Activated CD4-positive, alpha-beta T cell treated with anti-CD3 and anti-CD28 coated beads, Interleukin-10, Interleukin-2, amounts not matched to agents 100 ng/mL and 50 ng/mL, durations not matched to agents 16 hours and 8 hours (primary cell): ENCODE measurements around the gene PDGFRB.
A peak's percentile ranks its signal among the peaks of the same experiment; 100 is the strongest.

Experiments
- DNase-seq: peaks from one replicate; pipeline ENCODE4 v3.0.0-alpha.2; 2020

The PDGFRB gene

DNA sequence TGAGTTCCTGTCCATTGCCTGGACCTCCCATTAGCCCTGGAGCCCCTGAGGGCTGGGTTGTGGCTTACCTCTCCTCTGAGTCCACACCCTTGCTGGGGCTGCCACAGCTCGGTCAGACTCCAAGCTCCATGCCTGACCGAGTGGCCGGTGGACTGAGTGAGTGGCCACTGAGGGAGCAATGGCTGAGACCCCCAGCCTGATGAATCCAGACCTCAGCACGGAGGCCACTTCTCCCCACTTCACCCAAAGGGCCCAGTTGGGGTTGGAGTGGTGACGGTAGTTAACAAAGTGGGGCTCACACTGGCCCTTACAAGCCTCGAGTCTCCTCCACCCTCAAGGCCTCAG, 28.8 kb downstream of the PDGFRB start:
- no peak for DNase-seq

DNA sequence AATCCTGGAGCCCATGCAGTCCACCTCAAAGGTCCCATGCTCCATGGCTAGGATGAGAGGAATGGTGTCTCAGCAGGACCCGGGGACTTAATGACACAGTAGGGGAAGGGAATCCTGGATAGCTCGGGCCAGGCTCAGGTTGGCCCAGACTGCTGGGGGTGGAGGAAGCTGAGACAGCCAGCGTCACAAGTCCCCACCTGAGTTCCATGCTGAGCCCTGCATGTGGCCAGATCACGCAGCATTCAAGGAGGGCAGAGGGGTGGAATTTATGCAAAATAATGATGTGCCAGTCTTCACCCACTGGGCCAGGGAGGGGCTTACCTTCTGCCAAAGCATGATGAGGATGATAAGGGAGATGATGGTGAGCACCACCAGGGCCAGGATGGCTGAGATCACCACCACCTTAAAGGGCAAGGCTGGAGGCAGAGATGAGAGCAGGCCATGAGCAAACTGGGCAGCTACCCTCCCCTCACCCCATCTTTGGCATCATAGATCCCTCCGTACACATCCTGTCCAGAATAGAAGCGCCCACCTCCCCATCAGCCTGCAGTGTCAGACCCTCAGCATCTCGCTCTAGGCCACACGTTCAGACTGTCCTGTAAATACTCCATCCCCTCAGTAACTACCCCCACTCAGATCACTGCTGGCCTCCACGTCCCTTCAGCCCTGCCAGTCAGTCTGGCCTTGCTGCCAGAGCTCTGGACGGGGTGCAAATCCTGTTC, 29.3 kb downstream of the PDGFRB start:
- DNase-seq, result no peak

DNA sequence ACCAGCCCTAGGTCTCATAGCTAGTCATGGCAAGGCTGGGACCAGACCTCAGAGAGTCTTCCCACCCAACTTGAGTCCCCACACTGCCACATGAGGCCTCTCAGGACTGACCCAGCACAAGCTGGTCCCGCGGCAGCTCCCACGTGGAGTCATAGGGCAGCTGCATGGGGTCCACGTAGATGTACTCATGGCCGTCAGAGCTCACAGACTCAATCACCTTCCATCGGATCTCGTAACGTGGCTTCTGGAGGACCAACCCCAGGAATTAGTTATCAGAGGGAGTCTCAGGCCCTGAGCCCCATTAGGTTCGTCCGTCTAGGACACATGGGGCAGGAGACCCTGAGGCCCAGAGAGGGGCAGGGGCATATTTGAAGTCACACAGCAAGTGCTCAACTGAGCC, 30.3 kb downstream of the PDGFRB start:
- no peak for DNase-seq

DNA sequence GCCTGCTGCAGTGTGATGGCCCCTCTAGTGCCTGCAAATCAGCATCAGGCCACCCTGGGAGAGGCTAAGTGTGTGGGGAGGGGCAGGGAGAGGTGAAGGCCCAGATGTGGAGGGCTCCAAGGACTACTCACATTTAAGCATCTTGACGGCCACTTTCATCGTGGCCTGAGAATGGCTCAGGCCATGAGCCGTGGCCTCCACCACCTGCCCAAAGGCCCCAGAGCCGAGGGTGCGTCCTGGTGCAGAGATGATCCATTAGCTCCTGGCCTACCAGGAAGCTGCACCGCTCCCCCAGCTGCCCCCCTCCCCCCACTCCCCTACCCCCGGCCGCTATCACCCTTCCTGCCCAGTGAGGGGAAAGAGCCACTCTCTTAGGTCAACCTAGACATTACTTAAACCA, 31.0 kb downstream of the PDGFRB start:
- no peak for DNase-seq

DNA sequence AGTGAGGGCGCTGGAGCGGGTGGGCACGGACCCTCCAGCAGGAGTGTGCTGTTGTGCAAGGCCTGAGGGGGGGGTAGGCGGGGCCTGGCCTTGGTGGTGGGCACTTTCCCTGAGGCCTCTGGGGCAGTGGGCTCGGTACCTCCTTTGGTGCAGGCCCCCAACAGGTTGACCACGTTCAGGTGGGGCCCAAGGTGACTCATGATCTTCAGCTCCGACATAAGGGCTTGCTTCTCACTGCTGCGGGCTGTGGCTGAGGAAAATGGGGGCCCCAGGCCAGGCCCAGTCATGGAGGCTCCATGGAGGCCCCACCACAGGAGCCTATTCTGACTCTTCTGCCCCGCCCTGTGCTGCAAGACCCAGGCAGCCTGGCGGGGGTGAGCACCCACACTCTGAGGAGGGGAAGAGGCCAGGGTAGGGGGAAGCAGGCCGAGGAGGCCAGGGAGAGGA, 31.5 kb downstream of the PDGFRB start:
- DNase-seq, result no peak

DNA sequence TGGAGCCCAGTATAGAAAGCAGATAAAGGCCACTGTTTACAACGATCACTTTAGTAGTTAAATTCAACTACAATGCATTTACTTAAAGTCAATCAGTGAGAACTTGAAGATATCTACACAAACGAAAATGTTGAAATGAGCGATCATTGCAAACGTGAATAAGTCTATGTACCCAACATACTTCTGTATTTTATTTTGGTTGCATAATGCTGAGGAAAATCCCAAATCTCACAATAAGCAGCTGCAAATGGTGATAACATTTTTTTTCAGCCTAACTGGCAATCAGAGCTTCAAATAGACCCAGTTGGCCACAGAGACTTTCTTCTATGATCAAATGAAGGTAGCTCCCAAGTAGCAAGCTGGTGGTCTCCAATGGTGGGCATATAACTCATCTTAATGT, 32.1 kb downstream of the PDGFRB start:
- DNase-seq, result no peak

DNA sequence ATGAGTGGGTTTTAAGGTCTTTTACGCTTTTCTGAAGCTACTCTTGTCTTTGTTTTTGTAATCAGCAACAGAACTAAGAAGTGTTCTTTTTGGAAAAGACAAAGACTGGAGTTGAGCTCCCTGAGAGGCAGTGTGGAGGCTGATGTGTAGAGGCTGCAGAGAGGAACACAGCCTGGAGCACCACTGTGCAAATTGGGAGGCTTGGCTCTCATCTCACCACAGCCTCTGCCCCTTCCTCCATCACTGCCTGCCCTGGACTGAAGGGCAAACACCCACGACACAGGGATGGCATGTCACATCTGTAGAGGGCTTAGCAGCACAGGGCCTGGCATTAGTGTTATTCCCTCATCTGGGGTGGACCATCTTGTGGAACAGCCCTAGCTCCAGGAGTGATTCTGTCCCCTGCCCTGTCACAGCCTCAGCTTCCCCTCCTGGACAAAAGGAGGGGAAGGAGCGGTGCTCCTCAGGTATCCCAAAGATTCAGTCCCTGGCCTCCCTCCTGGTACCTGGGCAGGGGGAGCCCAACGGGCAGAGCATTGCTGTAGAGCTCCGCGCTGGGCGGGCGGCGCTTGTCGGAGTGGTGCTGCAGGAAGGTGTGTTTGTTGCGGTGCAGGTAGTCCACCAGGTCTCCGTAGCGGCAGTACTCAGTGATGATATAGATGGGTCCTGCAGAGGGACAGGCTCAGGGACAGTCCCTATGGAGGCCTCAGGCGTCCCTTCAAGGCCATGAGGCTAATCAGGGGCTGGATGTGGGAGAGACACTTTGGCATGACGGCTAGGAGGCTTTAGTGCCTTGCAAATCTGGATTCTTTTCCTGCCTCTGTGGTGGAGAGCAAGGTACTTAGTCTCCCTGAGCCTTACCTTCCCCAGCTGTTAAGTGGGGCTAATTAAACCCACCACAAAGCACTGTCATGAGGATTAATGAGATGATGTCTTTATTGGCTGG, 32.8 kb downstream of the PDGFRB start:
- no peak for DNase-seq

DNA sequence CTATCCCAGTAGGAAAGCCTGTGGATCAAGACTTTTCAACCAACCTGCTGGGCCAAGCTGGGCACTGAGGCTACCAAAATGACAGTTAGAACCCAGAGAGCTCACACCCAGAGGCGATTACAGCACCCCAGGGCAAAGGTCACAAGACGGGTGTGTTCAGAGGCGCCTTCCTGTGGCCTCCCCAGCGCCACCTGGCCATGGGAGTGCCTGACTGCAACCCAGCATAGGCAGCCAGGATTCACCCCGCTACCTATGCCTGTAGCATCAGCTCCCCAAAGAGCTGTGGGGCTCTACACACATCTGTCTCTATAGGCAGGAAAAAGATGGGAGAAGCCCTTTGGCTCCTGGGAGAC, 33.5 kb downstream of the PDGFRB start:
- DNase-seq, result peak; percentile 59

DNA sequence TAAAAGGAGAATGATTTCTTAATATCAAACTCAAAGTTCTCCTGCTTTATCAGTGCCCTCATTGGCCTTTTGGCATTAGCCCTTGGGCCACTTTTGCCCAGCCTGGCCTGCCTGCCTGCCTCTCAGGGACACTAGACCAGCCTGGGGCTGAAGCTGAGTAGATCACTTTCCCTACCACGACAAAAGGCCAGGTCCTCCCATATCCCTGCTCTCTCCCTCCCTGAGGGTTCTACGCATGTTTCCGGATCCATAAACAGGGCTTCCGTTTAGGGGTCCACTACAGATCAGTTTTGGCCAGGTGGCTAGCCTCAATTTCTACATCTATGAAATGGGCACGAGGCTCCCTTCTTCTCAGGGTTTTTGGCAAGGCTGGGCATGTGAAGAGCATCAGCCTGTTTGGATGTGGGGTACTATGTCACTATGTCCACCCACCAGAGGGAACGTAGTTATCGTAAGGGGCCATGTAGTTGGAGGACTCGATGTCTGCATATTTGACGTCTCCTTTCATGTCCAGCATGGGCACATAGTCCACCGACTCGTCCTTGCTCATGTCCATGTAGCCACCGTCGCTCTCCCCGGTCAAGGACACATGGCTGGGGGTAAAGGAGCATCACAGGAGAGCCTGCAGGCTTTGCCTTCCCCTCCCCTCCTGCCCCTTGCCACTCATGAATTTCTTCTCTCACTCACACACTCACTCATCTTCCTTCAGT, 34.0 kb downstream of the PDGFRB start:
- DNase-seq, result no peak

DNA sequence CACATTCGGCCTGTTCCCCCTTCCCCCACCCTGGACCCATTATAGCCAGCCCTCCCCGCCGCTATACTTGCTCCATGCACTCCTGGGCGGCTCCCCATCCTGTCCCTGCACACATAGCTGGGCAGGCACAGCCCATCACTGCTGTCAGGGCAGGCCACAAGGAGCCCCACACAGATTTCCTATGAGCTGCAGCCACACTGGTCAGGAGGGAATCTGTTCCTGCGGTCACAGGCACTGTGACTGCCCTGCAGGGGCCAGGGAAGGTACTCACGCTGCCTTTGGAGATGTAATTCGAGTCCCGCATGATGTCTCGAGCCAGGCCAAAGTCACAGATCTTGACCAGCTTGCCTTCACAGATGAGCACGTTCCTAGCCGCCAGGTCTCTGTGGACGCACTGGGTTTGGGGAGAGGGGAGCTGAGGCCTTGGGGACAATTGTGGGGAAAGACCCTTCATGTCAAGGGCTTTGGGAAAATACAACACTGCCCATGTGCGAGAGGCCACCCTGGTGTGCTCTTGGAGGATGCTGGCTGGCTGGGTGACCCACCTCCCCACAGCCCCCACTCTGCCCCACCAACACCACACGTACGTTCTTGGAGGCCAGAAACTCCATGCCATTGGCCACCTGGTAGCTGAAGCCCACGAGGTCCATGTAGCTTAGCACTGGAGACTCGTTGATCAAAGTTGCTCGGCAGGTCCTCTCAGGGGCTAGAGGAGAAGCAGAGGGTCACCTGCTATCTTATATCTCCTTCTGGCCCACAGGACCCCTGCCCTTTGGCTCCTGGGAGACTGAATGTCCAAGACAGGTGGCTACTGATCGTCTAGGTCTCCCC, 34.8 kb downstream of the PDGFRB start:
- DNase-seq, result no peak

DNA sequence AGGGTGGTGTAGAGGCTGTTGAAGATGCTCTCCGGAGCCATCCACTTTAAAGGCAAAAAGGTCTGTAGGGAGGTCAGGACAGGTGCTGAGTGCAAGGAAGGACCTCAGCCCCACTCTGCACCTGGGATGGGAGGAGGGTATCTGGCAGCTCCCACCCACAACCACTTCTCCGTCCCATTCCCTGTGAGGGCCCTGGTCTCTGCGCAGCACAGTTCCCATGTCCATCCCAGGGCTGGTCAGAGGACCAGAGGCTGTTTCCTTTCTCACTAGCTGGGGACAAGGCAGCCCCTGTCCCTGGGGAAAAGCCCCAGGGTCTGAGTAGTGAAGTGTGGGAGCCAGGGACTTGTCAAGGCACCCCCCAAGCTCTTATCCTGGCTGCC, 35.6 kb downstream of the PDGFRB start:
- DNase-seq, result no peak

DNA sequence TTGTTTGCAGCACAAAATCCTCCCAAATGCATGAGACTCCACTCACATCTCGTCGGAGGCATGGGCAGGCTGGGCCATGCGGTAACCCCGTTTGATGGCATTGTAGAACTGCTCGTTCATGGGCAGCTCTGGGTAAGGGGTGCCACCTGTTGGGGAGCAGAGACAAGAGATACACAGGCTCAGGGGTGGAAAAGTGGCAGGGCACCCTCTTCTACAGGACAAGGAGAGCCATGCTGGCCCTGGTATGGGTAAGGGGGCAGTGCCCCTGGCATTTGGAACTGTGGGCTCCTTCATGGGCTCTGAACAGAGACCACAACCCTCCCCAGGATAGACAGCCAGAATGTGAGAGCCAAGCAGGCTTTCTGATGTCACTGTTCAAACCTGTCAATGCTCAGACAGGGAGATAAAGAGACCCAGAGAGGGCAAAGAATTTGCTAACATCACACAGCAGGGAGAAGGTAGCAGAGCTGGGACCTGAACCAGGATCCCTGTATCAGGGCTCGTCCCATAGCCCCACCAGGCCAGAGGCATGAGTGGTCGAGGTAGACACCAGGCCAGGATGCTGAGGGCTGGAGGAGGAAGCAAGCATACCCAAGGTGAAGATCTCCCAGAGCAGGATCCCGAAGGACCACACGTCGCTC, 36.1 kb downstream of the PDGFRB start:
- peak; percentile 18 for DNase-seq

DNA sequence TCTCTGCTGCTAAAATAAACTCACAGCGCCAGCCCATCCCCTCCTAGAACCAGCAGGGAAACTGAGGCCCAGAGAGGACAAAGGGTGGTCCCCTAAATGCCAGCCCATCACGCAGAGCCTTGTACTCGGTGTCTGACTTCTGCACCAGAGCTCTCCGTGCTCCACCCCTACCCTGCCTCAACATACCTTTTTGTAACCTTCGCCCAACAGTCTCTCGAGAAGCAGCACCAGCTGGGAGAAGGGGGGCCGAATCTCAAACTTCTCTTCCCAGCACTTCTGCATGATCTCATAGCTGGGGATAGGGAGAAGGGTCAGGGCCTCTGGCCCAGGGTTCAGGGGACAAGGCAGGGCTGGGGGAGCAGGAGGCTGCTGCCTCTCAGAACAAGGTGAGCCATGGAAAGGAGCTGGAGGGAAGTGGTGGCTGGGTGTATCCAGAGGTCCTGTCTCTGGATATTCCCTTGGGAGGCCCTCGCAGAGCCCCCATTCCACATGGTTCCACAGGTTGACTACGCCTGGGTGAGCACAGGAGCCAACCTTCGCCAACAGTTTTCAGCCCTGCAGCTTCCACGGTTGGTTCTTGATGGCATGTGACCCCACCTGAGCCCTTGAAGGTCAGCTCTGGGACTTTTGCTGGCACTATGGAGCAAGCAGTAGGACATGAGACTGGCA, 37.0 kb downstream of the PDGFRB start:
- no peak for DNase-seq

DNA sequence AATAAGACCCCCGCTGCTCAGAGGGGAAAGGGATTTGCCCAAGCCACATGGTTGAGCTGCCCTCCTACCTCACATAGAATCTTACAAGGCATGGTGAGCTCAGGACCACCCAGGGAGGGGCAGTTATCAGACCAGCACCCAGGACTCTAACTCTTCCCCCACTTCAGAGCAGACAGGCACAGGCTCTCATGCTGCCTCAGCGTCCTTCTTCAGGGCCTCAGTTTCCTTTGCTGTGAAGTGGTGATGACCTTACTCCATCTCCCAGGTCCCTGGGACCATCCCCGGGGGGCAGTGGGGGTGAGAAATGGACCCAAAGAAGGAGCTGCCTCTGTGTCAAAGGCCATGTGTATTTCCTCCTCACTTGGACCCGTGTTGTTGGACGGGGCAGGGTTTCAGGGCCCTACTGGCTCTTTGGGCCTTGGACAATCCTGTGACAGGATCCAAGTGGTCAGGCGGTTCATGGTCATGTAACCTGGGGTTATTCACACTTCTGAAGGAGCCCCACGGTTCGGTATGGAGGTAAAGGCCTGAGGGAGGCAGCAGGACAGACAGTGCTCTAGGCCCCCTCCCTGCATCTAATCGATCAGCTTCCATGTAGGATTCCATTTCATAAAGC, 37.6 kb downstream of the PDGFRB start:
- DNase-seq, result no peak

DNA sequence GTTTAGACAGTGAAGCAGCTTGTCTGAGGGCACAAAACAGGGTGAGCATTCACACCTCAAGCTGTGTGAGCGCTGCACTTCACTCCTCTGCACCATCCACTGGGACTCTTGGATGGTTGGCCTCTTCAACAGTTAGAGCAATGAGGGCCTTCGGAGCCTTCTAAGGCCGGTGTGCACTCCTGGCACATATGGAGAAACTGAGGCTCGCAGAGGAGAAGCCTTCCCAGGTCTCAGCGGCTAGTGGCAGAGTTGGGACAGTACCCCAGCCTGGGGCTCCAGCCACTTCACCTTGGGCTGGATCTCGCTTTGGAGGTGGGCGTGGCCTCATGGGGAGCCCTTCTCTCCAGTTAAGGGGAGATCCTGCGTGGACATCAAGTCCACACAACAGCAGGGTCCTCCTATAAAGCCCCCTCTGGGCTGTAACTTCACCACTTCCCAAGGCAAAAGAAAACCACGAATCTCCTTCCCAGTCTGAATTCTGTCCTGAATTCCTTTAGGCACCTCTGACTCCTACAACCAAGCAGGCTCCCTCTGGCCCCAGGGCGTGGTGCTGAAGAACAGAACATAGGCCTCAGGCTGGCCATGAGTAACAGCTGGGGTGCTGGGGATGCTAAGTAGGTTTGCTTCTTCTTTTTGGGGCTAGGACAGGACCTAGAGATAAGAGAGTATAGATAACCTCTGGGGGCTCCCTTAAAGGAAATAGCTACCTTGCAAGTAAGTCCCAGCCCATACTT, 38.8 kb downstream of the PDGFRB start:
- DNase-seq, result no peak

DNA sequence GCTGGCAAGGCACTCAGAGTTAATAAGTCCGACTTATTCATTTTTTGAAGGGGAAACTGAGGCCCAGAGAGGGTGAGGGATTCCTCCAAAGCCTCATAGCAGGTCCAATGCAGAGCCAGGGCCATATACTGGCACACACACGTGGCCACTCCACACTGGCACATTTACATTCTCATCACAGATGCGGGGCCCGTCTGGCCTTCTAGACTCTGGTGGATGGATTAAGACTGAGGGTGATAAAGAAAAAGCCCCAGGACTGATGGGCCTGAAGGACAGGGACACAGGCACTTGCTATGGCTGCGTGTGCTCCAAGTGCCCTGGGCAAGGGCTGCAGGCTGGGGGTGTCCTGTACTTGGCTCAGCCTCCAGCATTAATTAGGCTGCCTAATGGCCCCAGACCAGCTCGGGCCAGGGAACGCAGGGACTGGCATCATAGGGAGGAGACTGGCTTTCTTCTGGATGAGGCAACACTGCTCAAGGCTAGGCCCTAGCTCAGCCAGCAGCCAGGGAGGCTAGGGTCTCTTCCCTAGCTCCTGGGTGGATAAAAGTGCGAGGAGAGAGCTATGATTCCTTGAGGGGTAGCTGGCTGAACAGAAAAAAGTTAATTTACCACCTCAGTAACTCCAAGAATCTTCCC, 40.8 kb downstream of the PDGFRB start:
- no peak for DNase-seq

DNA sequence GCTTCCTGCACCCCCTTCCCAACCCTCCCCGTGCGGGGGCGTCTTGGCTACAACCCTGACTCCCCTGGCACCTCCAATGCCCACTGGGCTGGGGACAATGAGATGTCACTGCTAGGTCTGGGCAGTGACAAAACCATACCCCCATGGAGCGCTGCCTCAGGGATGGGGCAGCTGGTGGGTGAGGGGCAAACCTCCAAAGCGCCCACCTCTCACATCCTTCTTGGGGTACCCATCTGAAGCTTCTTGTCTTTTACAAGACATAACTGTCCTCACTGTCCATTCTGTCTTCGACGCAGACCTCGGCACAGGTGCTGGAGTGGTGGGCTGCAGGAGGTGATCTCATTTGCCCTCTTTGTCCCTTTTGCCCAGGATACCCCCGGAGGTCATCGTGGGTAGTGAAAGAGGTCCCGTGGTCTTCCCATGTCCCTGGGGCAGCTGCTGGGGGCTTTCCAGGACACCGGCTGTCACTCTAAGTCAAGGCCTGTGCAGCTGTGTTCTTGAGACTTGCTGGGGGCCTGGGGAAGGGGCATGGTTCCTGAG, 41.5 kb downstream of the PDGFRB start:
- DNase-seq, result no peak

DNA sequence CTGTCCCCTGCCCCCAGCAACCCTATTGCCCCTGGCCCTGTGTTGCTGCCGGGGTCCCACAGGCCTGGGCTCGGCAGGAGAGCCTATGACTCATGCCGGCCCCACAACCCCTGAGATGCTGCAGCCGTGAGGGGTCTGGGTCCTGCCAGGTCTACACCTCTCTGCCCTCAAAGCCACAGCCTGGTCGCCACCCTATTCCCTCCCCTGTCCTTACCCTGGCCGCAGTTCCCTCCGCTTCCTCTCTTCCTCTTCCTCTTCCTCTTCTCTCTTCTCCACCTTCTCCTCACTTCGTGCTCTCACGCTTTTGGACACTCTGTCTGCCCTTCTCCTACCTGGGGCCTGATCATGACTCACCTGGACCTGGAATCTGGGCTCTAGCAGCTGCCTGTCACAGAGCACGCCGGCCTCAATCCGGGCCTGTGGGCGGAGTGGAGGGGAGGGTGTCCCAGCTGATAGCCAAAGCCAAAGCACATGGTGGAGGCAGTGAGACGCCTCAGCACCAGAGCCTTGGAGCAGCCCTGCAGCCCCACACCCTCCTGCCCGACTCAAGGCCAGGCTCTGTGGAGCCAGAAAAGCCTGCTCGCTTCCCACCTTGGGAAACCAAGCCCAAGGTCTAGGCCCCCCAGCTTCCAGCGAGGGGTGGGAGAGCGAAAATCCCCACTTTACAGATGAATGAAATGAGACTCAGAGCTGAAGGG, 42.4 kb downstream of the PDGFRB start:
- no peak for DNase-seq
